GM21825 (cell line): ENCODE measurements around the gene PSEN1.
"Not testable (repeated sequence)": the region's sequence is repeated elsewhere in the genome, so short reads cannot be mapped to it uniquely, and the experiment has no call there.

Experiments used
- ATAC-seq: cut with Tn5 transposase; IDR thresholded peaks from one replicate; pipeline ENCODE4 v1.9.1; 2021; ENCODE audit warnings: mild to moderate bottlenecking, moderate library complexity; ENCODE audit not compliant: unreplicated experiment

The PSEN1 gene

GRCh38 chr14:73162251-73162650 is 25.9 kb downstream of the PSEN1 start:
- ATAC-seq, result no peak

- ATAC-seq, result no peak
These were observed 30.1 kb downstream of the PSEN1 start for GRCh38 chr14:73166399-73166798.

GRCh38 chr14:73167727-73168126 is 31.4 kb downstream of the PSEN1 start:
- no peak for ATAC-seq

GRCh38 chr14:73168274-73168673 is 32.0 kb downstream of the PSEN1 start:
- no peak for ATAC-seq

- ATAC-seq, result no peak
These were observed 32.4 kb downstream of the PSEN1 start for GRCh38 chr14:73168691-73169090.

- ATAC-seq, result not testable (repeated sequence)
These were observed 33.5 kb downstream of the PSEN1 start for GRCh38 chr14:73169855-73170254.

GRCh38 chr14:73170686-73171085 is 34.4 kb downstream of the PSEN1 start:
- ATAC-seq, result no peak

- no peak for ATAC-seq
These were observed 36.2 kb downstream of the PSEN1 start for GRCh38 chr14:73172500-73172899.

GRCh38 chr14:73173092-73173735 is 36.9 kb downstream of the PSEN1 start:
- ATAC-seq, result no peak

- ATAC-seq, result no peak
These were observed 40.4 kb downstream of the PSEN1 start for GRCh38 chr14:73176685-73177084.

- no peak for ATAC-seq
These were observed 44.1 kb downstream of the PSEN1 start for GRCh38 chr14:73180385-73180805.

GRCh38 chr14:73180969-73181368 is 44.7 kb downstream of the PSEN1 start:
- ATAC-seq, result not testable (repeated sequence)

GRCh38 chr14:73188501-73188911 is 52.2 kb downstream of the PSEN1 start:
- no peak for ATAC-seq

- ATAC-seq, result no peak
These were observed 53.3 kb downstream of the PSEN1 start for GRCh38 chr14:73189651-73190050.

GRCh38 chr14:73191441-73191840 is 55.1 kb downstream of the PSEN1 start:
- ATAC-seq, result no peak

- ATAC-seq, result not testable (repeated sequence)
These were observed 58.0 kb downstream of the PSEN1 start for GRCh38 chr14:73194306-73194705.

- no peak for ATAC-seq
These were observed 61.9 kb downstream of the PSEN1 start for GRCh38 chr14:73198253-73198652.

- no peak for ATAC-seq
These were observed 67.2 kb downstream of the PSEN1 start for GRCh38 chr14:73203527-73203926.

GRCh38 chr14:73207615-73208014 is 71.3 kb downstream of the PSEN1 start:
- ATAC-seq, result no peak

- no peak for ATAC-seq
These were observed 72.1 kb downstream of the PSEN1 start for GRCh38 chr14:73208390-73208789.

- ATAC-seq, result no peak
These were observed 72.5 kb downstream of the PSEN1 start for GRCh38 chr14:73208846-73209245.

- ATAC-seq, result no peak
These were observed 73.6 kb downstream of the PSEN1 start for GRCh38 chr14:73209953-73210352.
